ENCODE measurements around the gene UGT1A3.

UGT1A3 gene

GRCh38 chr2:233761040-233761769 lies 32.4 kb downstream of the UGT1A3 start:
- DNase-seq, result no peak

- no peak for DNase-seq
Measured at GRCh38 chr2:233764264-233764663, 35.4 kb downstream of the UGT1A3 start.

GRCh38 chr2:233764761-233765160 lies 35.9 kb downstream of the UGT1A3 start:
- no peak for DNase-seq

GRCh38 chr2:233766416-233766815 lies 37.6 kb downstream of the UGT1A3 start:
- DNase-seq, result no peak

- DNase-seq, result no peak
Measured at GRCh38 chr2:233768076-233768475, 39.2 kb downstream of the UGT1A3 start.

GRCh38 chr2:233769260-233769659 lies 40.4 kb downstream of the UGT1A3 start:
- no peak for DNase-seq

- no peak for DNase-seq
Measured at GRCh38 chr2:233772153-233772552, 43.3 kb downstream of the UGT1A3 start.

- DNase-seq, result no peak
Measured at GRCh38 chr2:233772583-233772982, 43.7 kb downstream of the UGT1A3 start.

- DNase-seq, result no peak
Measured at GRCh38 chr2:233773854-233774253, 45.0 kb downstream of the UGT1A3 start.

- no peak for DNase-seq
Measured at GRCh38 chr2:233775414-233775813, 46.6 kb downstream of the UGT1A3 start.

GRCh38 chr2:233778030-233778429 lies 49.2 kb downstream of the UGT1A3 start, which contains the start of gene MROH2A:
Gene MROH2A (plus strand): TSS chr2:233778330. CDS start chr2:233779359, 1,029 bp downstream.
- DNase-seq, result no peak

- no peak for DNase-seq
Measured at GRCh38 chr2:233779722-233780121, 50.9 kb downstream of the UGT1A3 start.

GRCh38 chr2:233780771-233781170 lies 51.9 kb downstream of the UGT1A3 start:
- DNase-seq, result no peak

- DNase-seq, result no peak
Measured at GRCh38 chr2:233789554-233789953, 60.7 kb downstream of the UGT1A3 start.

GRCh38 chr2:233791151-233791882 lies 62.5 kb downstream of the UGT1A3 start:
- DNase-seq, result no peak

- DNase-seq, result no peak
Measured at GRCh38 chr2:233791883-233792329, 63.1 kb downstream of the UGT1A3 start.

GRCh38 chr2:233792720-233793119 lies 63.9 kb downstream of the UGT1A3 start:
- no peak for DNase-seq

GRCh38 chr2:233793465-233794127 lies 64.8 kb downstream of the UGT1A3 start:
- no peak for DNase-seq

- no peak for DNase-seq
Measured at GRCh38 chr2:233794128-233794658, 65.4 kb downstream of the UGT1A3 start.

GRCh38 chr2:233795735-233796171 lies 66.9 kb downstream of the UGT1A3 start:
- no peak for DNase-seq

- DNase-seq, result no peak
Measured at GRCh38 chr2:233796254-233796653, 67.4 kb downstream of the UGT1A3 start.

GRCh38 chr2:233798335-233799086 lies 69.7 kb downstream of the UGT1A3 start:
- no peak for DNase-seq

All from bone marrow (tissue), 2 donors.